Ovary (tissue), 9 donors: ENCODE data around the gene ARHGEF39. TPM values are rescaled to one million over a fixed set of nuclear protein-coding genes. Genes with fewer than 3 reads are reported as not detected.

Experiments
- DNase-seq, 5 donors: peaks; one replicate each; pipeline ENCODE4 v3.0.0-alpha.2; 2019 to 2020
- H3K27ac ChIP-seq, 2 donors: fragments of 200-600 bp; one replicate each; pipeline versions ENCODE4 v1.5.1 to v1.8.0; 2019 to 2022
- H3K27me3 ChIP-seq: fragments of 200-600 bp; one replicate; pipeline ENCODE4 v1.8.0; 2022
- H3K36me3 ChIP-seq: fragments of 200-600 bp; sonication (generic); one replicate; pipeline ENCODE4 v1.5.1; 2019
- H3K4me1 ChIP-seq: one replicate; pipeline ENCODE4 v1.8.1; 2013; ENCODE audit warnings: mild to moderate bottlenecking, moderate library complexity; ENCODE audit not compliant: insufficient read depth
- H3K4me3 ChIP-seq: fragments of 200-600 bp; sonication (generic); one replicate; pipeline ENCODE4 v1.5.1; 2017
- H3K9me3 ChIP-seq, 2 donors: fragments of 200-600 bp in 1 of 2; sonication (generic) in 1 of 2; one replicate each; pipeline versions ENCODE4 v1.5.1 to v1.8.1; 2013 to 2019; ENCODE audit warnings: mild to moderate bottlenecking in 1 of 2, moderate library complexity in 1 of 2
- CTCF ChIP-seq, 3 donors: fragments of 450-650 bp in 2 of 3; fragments of 200-600 bp in 1 of 3; IDR thresholded peaks; one replicate each; pipeline versions ENCODE4 v1.5.1 to v1.8.0; 2016 to 2022; ENCODE audit warnings: antibody characterized with exemption in 3 of 3, mild to moderate bottlenecking in 1 of 3
- EP300 ChIP-seq: sonication (generic); formaldehyde crosslinking; IDR thresholded peaks from one replicate; pipeline ENCODE4 v1.6.1; 2017; ENCODE audit warnings: antibody characterized with exemption
- POLR2A ChIP-seq: fragments of 450-650 bp; IDR thresholded peaks from one replicate; pipeline ENCODE4 v1.6.1; 2017; ENCODE audit warnings: antibody characterized with exemption, mild to moderate bottlenecking, moderate library complexity
- WGBS, 3 donors: extraction: QIAGEN DNeasy Blood & Tissue Kit in 1 of 3; methylation state at CpG; one replicate each; pipeline versions ENCODE4 v1.1.5 to v1.1.7; 2013 to 2017; 5-methylcytosine and 5-hydroxymethylcytosine counted together
- intact Hi-C, 4 donors: fragments of 100-400 bp; cut with DNase I; formaldehyde crosslinking; loops; one replicate each; pipeline versions ENCODE4 v1.11.0 to v1.15.1; 2022 to 2023
- polyA plus RNA-seq, 2 donors: library from polyadenylated mRNA; stranded (reverse); fragments of 200-250 nt in 1 of 2; fragments of 350-450 nt in 1 of 2; fragmentation: Illumina TruSeq in 1 of 2; extraction: RNeasy Lipid Tissue Mini Kit (QIAGEN cat#74804) in 1 of 2; gene quantifications; one replicate each; pipeline ENCODE4 v1.2.3, GENCODE V29; 2013 to 2014
- total RNA-seq, 7 donors: library from RNA; depleted of rRNA in 2 of 7; stranded (reverse); fragments of >200 nt in 2 of 7; fragmentation: NEBNext Ultra II Directional in 3 of 7; extraction: Animal tissue kit (Norgen Biotek cat#: 25700) in 3 of 7; gene quantifications; one replicate each; pipeline versions ENCODE4 v1.1.0 to v1.2.4, GENCODE V29; 2016 to 2023
- donor health status: DM: no; HTN: no; CAD: no; lungs with moderate emphysema.
- donor health status: DM: no; HTN: no; CAD: no.
- donor health status: Bipolar disorder and iron deficiency.
- donor health status: DM: yes; HTN: yes; CAD: no.
- donor health status: DM: no; HTN: no; CAD: no.
- donor health status: DM: yes; HTN: yes; CAD: no.

Gene ARHGEF39
- total and polyA plus RNA-seq, 9 donors: 0.17 to 1.4 (median 0.52) TPM

- no peak overlapping the region for H3K27ac ChIP-seq
- DNase-seq: no peak
- no peaks in the 10 kb centered on the region for H3K27me3 ChIP-seq
- TF ChIP-seq POLR2A (no peak), CTCF (IDR thresholded peaks at IDR 0.05) (no peak), EP300 (no peak)
- no peak overlapping the region for H3K4me3 ChIP-seq
- no peaks in the 10 kb centered on the region for H3K9me3 ChIP-seq
- no peaks in the 10 kb centered on the region for H3K36me3 ChIP-seq
- WGBS, 3 donors: 85 to 90% (median 88%) methylated on average over 2 of the region's 2 CpGs
- intact Hi-C loops: loop anchor here in 1 of 4 donors (5.0 to 10.0 kb wide), 2 partner anchors 159 to 179 kb away; partner anchors contain the start of gene RUSC2
- H3K4me1 ChIP-seq: no peaks in the 10 kb centered on the region
Measured at GRCh38 chr9:35653611-35654010, 11.4 kb downstream of the ARHGEF39 start.

DNA sequence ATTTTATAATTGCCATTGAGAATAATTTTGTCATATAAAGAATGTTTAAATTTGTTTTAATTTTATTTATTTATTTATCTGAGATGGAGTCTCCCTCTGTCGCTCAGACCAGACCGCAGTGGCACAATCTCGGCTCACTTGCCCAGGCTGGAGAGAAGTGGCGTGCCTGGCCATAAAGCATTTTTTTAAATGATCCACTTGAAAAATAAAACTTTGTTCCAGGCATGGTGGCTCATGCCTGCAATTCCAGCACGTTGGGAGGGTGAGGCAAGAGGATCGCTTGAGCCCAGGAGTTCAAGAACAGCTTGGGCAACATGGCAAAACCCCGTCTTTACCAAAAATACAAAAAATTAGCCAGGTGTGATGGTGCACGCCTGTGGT is 12.2 kb downstream of the ARHGEF39 start:
- H3K27ac ChIP-seq: no peak overlapping the region
- DNase-seq: no peak
- H3K36me3 ChIP-seq: no peaks in the 10 kb centered on the region
- TF ChIP-seq POLR2A (no peak), CTCF (IDR thresholded peaks at IDR 0.05) (no peak), EP300 (no peak)
- no peaks in the 10 kb centered on the region for H3K9me3 ChIP-seq
- H3K4me1 ChIP-seq: no peaks in the 10 kb centered on the region
- 84 to 88% (median 86%) methylated on average over 8 of the region's 8 CpGs for WGBS, 3 donors
- intact Hi-C loops: loop anchor here in 1 of 4 donors (5.0 to 10.0 kb wide), 2 partner anchors 158 to 179 kb away; partner anchors contain the start of gene RUSC2
- no peaks in the 10 kb centered on the region for H3K27me3 ChIP-seq
- H3K4me3 ChIP-seq: no peak overlapping the region

- H3K36me3 ChIP-seq: no peaks in the 10 kb centered on the region
- H3K4me3 ChIP-seq: no peak overlapping the region
- WGBS, 3 donors: 70 to 79% (median 76%) methylated on average over 7 of the region's 7 CpGs
- H3K9me3 ChIP-seq: no peaks in the 10 kb centered on the region
- H3K27ac ChIP-seq: no peak overlapping the region
- no peak for DNase-seq
- H3K4me1 ChIP-seq: peaks cover 1% of the 10 kb centered on the region
- no peaks in the 10 kb centered on the region for H3K27me3 ChIP-seq
- TF ChIP-seq CTCF (IDR thresholded peaks at IDR 0.05) (no peak), POLR2A (no peak), EP300 (no peak)
- intact Hi-C loops: loop anchor here in 1 of 4 donors (5.0 to 10.0 kb wide), 2 partner anchors 157 to 180 kb away; partner anchors contain the start of gene RUSC2
Measured at GRCh38 chr9:35651956-35652828, 12.8 kb downstream of the ARHGEF39 start.

- DNase-seq: no peak
- Histone ChIP-seq H3K27ac (no peak within 1 kb of the TSS), H3K9me3 (no peaks in the 10 kb centered on the region), H3K4me3 (no peak within 1 kb of the TSS), H3K27me3 (no peaks in the 10 kb centered on the region), H3K4me1 (peaks cover 3% of the 10 kb centered on the region), H3K36me3 (no peaks in the 10 kb centered on the region)
- WGBS, 3 donors: 58 to 62% (median 61%) methylated on average over 22 of the region's 22 CpGs
- intact Hi-C loops: loop anchor here in 1 of 4 donors (5.0 to 10.0 kb wide), 2 partner anchors 156 to 182 kb away; partner anchors contain the start of gene RUSC2
- TF ChIP-seq POLR2A (no peak), CTCF (IDR thresholded peaks at IDR 0.05) (no peak), EP300 (no peak)
Measured at GRCh38 chr9:35650341-35651158, 14.4 kb downstream of the ARHGEF39 start, which contains the start of gene SIT1. SIT1 (minus strand) TSS chr9:35650931; CDS start chr9:35650853, 78 bp downstream.
